ENCODE data around the gene PGBD1.

DNA sequence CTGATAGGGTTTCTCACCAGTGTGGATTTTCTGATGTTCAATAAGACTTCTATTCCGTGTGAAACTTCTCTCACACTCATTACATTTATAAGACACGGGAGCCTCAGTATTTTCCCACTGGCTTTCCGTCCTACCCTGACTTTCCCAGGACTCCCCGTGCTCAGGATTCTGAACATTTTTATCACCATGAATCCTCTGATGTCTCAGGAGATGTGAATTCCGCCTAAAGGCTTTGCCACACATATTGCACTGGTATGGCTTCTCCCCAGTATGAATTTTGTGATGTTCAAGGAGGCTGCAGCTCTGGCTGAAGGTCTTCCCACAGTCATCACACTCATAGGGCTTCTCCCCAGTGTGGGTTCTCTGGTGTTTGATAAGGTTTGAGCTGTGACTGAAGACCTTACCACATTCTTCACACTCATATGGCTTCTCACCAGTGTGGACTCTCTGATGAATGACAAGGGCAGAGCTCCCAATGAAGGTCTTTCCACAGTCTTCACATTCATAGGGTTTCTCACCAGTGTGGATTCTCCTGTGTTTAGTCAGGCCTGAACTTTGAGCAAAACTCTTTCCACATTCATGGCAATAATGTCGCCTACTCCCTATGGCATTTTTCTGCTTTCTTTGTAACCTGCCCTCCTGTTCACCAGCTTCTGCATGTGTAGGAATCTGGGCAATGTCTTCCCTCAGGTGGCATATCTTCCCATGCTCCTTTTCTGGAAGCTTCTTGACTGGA is 36.0 kb upstream of the PGBD1 start:
- no peak for TF ChIP-seq GATA3 (IDR thresholded peaks at IDR 0.05; ENCODE audit: low read depth, low read length)
- TF ChIP-seq GATA2 (IDR thresholded peaks at IDR 0.05; ENCODE audit: low read depth, low read length): no peak

Data from SH-SY5Y (cell line).